GM21576 (cell line): ENCODE data around the gene CTDP1.

ENCODE experiments used
- ATAC-seq: cut with Tn5 transposase; IDR thresholded peaks from one replicate; pipeline ENCODE4 v1.9.1; 2021; ENCODE audit warnings: mild to moderate bottlenecking, moderate library complexity; ENCODE audit not compliant: unreplicated experiment

CTDP1 gene

GRCh38 chr18:79778291-79778791 lies 98.7 kb downstream of the CTDP1 start:
- no peak for ATAC-seq

- ATAC-seq, result no peak
Measured at GRCh38 chr18:79779021-79779699, 99.6 kb downstream of the CTDP1 start.

- no peak for ATAC-seq
Measured at GRCh38 chr18:79779700-79780190, 100.1 kb downstream of the CTDP1 start.

- ATAC-seq, result no peak
Measured at GRCh38 chr18:79780547-79780946, 100.9 kb downstream of the CTDP1 start.

GRCh38 chr18:79781331-79781941 lies 101.8 kb downstream of the CTDP1 start:
- no peak for ATAC-seq

GRCh38 chr18:79782566-79783308 lies 103.1 kb downstream of the CTDP1 start:
- no peak for ATAC-seq

- ATAC-seq, result no peak
Measured at GRCh38 chr18:79784071-79784913, 104.7 kb downstream of the CTDP1 start.

- ATAC-seq, result peak; percentile 57
Measured at GRCh38 chr18:79784965-79785770, 105.6 kb downstream of the CTDP1 start.

GRCh38 chr18:79785831-79786230 lies 106.2 kb downstream of the CTDP1 start:
- ATAC-seq, result no peak

GRCh38 chr18:79786304-79786703 lies 106.7 kb downstream of the CTDP1 start:
- ATAC-seq, result no peak

GRCh38 chr18:79786786-79787526 lies 107.4 kb downstream of the CTDP1 start:
- no peak for ATAC-seq

- no peak for ATAC-seq
Measured at GRCh38 chr18:79787527-79787864, 107.9 kb downstream of the CTDP1 start.

GRCh38 chr18:79787865-79788733 lies 108.5 kb downstream of the CTDP1 start:
- no peak for ATAC-seq

- no peak for ATAC-seq
Measured at GRCh38 chr18:79788734-79789085, 109.1 kb downstream of the CTDP1 start.

GRCh38 chr18:79789091-79789891 lies 109.7 kb downstream of the CTDP1 start:
- no peak for ATAC-seq

- no peak for ATAC-seq
Measured at GRCh38 chr18:79789901-79790890, 110.6 kb downstream of the CTDP1 start.
